Suprapubic skin (tissue), 4 donors: ENCODE data around the gene EFHD1.
"Not testable (repeated sequence)": the region's sequence is repeated elsewhere in the genome, so short reads cannot be mapped to it uniquely, and the experiment has no call there.

Source experiments
- CTCF ChIP-seq, 2 donors: fragments of 200-600 bp in 1 of 2; fragments of 450-650 bp in 1 of 2; sonication (generic) in 1 of 2; IDR thresholded peaks; one replicate each; pipeline ENCODE4 v1.5.1; 2016 to 2019; ENCODE audit warnings: antibody characterized with exemption in 2 of 2, mild to moderate bottlenecking in 1 of 2, moderate library complexity in 1 of 2
- EP300 ChIP-seq: sonication (generic); formaldehyde crosslinking; IDR thresholded peaks from one replicate; pipeline ENCODE4 v1.6.1; 2017; ENCODE audit warnings: antibody characterized with exemption
- POLR2A ChIP-seq, 2 donors: fragments of 450-650 bp; IDR thresholded peaks; one replicate each; pipeline ENCODE4 v1.6.1; 2017; ENCODE audit warnings: antibody characterized with exemption in 2 of 2, mild to moderate bottlenecking in 2 of 2, moderate library complexity in 2 of 2
- POLR2AphosphoS5 ChIP-seq, 3 donors: sonication (generic); formaldehyde crosslinking; IDR thresholded peaks; one replicate each; pipeline ENCODE4 v1.6.1; 2017; ENCODE audit warnings: antibody characterized with exemption in 3 of 3

- TF ChIP-seq POLR2A (IDR thresholded peaks at IDR 0.05); POLR2AphosphoS5 (IDR thresholded peaks at IDR 0.05); EP300; CTCF (IDR thresholded peaks at IDR 0.05): not testable (repeated sequence)
These were observed 57.7 kb downstream of the EFHD1 start for GRCh38 chr2:232691117-232691516.
